Ascending aorta (tissue), 2 donors: ENCODE measurements around the gene DNAJB1. TPM values are rescaled to one million over a fixed set of nuclear protein-coding genes. Genes with fewer than 3 reads are reported as not detected.
A peak's percentile ranks its signal among the peaks of the same experiment; 100 is the strongest.

Experiments
- DNase-seq, 2 donors: peaks; one replicate each; pipeline ENCODE4 v3.0.0-alpha.2; 2019; ENCODE audit warnings: low spot score in 2 of 2
- H3K27ac ChIP-seq, 2 donors: fragments of 200-600 bp; sonication (generic); one replicate each; pipeline ENCODE4 v1.5.1; 2016 to 2017; ENCODE audit warnings: mild to moderate bottlenecking in 1 of 2
- H3K27me3 ChIP-seq: fragments of 200-600 bp; sonication (generic); one replicate; pipeline ENCODE4 v1.5.1; 2017
- H3K36me3 ChIP-seq, 2 donors: fragments of 200-600 bp; sonication (generic); one replicate each; pipeline ENCODE4 v1.5.1; 2016
- H3K4me1 ChIP-seq, 2 donors: fragments of 200-600 bp; sonication (generic); one replicate each; pipeline ENCODE4 v1.5.1; 2016 to 2017; ENCODE audit warnings: mild to moderate bottlenecking in 1 of 2
- H3K4me3 ChIP-seq, 2 donors: fragments of 200-600 bp; sonication (generic); one replicate each; pipeline ENCODE4 v1.5.1; 2016 to 2017; ENCODE audit warnings: mild to moderate bottlenecking in 1 of 2
- H3K9me3 ChIP-seq, 2 donors: fragments of 200-600 bp; sonication (generic); one replicate each; pipeline ENCODE4 v1.5.1; 2016
- CTCF ChIP-seq, 3 experiments: fragments of 200-600 bp in 2 of 3; fragments of 450-650 bp in 1 of 3; sonication (generic) in 2 of 3; IDR thresholded peaks; one replicate each; pipeline ENCODE4 v1.5.1; 2016 to 2019; ENCODE audit warnings: antibody characterized with exemption in 3 of 3, mild to moderate bottlenecking in 1 of 3, moderate library complexity in 1 of 3
- intact Hi-C: fragments of 100-400 bp; cut with DNase I; formaldehyde crosslinking; loops from one replicate; pipeline ENCODE4 v1.15.1; 2023
- total RNA-seq: library from RNA; depleted of rRNA; stranded (reverse); fragments of >200 nt; gene quantifications from one replicate; pipeline ENCODE4 v1.1.0, GENCODE V29; 2016

DNAJB1 gene
- total RNA-seq, 1 donor from 2014 or later, result 73.8 TPM

- H3K27me3 ChIP-seq, result no peaks in the 10 kb centered on the region
- DNase-seq, result no peak
- no peak overlapping the region for H3K27ac ChIP-seq
- peaks cover 32 to 34% of the 10 kb centered on the region in 2 donors for H3K36me3 ChIP-seq
- H3K9me3 ChIP-seq, result no peaks in the 10 kb centered on the region
- no peak for TF ChIP-seq CTCF (IDR thresholded peaks at IDR 0.05)
- H3K4me1 ChIP-seq, result peaks cover 0 to 17% of the 10 kb centered on the region in 2 donors
- intact Hi-C loops, result no loop called here
- no peak overlapping the region for H3K4me3 ChIP-seq
Observed at GRCh38 chr19:14492756-14493337, 25.4 kb downstream of the DNAJB1 start.

GRCh38 chr19:14487370-14488125, 30.6 kb downstream of the DNAJB1 start:
- peaks cover 33 to 59% of the 10 kb centered on the region in 2 donors for H3K36me3 ChIP-seq
- intact Hi-C loops, result no loop called here

GRCh38 chr19:14482172-14482941, 35.8 kb downstream of the DNAJB1 start:
- no peak for TF ChIP-seq CTCF (IDR thresholded peaks at IDR 0.05)
- Histone ChIP-seq H3K4me1 (no peaks in the 10 kb centered on the region), H3K36me3 (peaks cover 38 to 57% of the 10 kb centered on the region in 2 donors), H3K27me3 (no peaks in the 10 kb centered on the region), H3K9me3 (no peaks in the 10 kb centered on the region), H3K4me3 (no peak overlapping the region), H3K27ac (no peak overlapping the region)
- intact Hi-C loops, result no loop called here
- no peak for DNase-seq

More at GRCh38 chr19:14487370-14488125, 30.6 kb downstream of the DNAJB1 start:
- H3K4me3 ChIP-seq, result no peak overlapping the region
- TF ChIP-seq CTCF (IDR thresholded peaks at IDR 0.05), result no peak
- no peak overlapping the region for H3K27ac ChIP-seq
- H3K27me3 ChIP-seq, result no peaks in the 10 kb centered on the region
- no peaks in the 10 kb centered on the region for H3K9me3 ChIP-seq
- no peak for DNase-seq
- H3K4me1 ChIP-seq, result no peaks in the 10 kb centered on the region

- Histone ChIP-seq H3K4me1 (no peaks in the 10 kb centered on the region), H3K4me3 (no peak overlapping the region), H3K27ac (no peak overlapping the region), H3K36me3 (peaks cover 38 to 51% of the 10 kb centered on the region in 2 donors), H3K27me3 (no peaks in the 10 kb centered on the region), H3K9me3 (no peaks in the 10 kb centered on the region)
- no peak for DNase-seq
- no peak for TF ChIP-seq CTCF (IDR thresholded peaks at IDR 0.05)
- intact Hi-C loops, result no loop called here
Observed at GRCh38 chr19:14480700-14481079, 37.5 kb downstream of the DNAJB1 start.

GRCh38 chr19:14479975-14480699, 38.1 kb downstream of the DNAJB1 start:
- Histone ChIP-seq H3K36me3 (peaks cover 38 to 51% of the 10 kb centered on the region in 2 donors), H3K4me1 (peaks cover 0 to 5% of the 10 kb centered on the region in 2 donors), H3K9me3 (no peaks in the 10 kb centered on the region), H3K27me3 (no peaks in the 10 kb centered on the region), H3K4me3 (no peak overlapping the region), H3K27ac (no peak overlapping the region)
- intact Hi-C loops, result no loop called here
- no peak for DNase-seq
- TF ChIP-seq CTCF (IDR thresholded peaks at IDR 0.05), result peak; percentile 67 to 77 (median 76)
